ENCODE results near the gene TPMT.

The TPMT gene

DNA sequence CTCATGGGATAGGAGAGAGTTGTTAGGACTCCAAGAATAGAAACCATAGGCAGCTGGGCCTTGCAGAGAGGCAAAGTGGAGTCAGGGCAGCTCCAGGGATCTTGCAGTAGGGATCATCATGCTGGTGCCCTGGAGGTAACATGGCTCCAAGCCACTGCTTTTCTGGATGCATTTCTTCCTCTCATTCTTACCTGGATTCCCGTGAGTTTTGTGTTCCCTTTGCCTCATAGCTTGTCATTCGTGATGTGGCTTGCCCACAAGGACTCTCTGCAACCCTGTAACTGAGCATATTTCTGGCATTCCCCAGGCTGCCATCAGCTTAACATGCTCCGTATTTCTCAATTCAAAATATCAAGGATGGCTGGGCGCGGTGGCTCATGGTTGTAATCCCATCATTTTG, 37.7 kb downstream of the TPMT start:
- DNase-seq (ENCODE audit: low read depth) = no peak

DNA sequence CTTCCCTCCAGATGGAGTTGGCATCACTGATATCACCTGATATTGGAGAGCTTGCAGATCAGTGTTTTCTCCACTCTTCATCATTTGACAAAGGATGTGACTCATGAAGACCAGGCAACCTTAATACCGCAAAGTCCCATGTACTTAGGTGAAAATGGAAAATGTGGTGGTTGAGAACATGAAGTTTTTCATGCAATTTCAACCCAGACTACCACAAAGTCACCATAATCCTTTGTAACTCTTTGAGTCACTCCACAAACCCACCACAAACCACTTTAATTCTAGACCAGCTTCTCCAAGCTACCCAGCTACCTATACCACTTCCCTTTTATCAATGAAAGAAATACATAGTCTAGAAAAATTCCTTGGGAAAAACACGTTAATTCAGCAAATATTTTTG, 39.5 kb downstream of the TPMT start:
- peak; percentile 14 for DNase-seq (ENCODE audit: low read depth)

DNA sequence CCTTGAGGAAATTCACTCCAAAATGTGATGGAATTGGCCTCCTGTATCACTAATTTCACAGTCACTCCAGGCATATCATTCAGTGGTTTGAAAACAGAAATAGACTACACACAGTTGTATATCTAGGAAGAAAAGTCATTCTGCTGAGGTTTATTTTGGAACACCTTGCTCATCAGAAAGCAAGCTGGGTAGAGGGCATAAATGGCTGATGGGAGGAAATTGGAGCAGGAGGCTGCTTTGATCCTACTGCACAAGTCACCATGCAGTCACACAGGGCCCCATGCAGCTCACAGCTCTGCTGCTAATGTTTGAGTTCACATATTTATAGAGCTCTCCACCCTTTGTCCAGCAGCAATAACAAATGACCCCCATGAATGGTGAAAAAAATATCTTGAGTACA, 44.7 kb downstream of the TPMT start:
- DNase-seq (ENCODE audit: low read depth) = no peak

DNA sequence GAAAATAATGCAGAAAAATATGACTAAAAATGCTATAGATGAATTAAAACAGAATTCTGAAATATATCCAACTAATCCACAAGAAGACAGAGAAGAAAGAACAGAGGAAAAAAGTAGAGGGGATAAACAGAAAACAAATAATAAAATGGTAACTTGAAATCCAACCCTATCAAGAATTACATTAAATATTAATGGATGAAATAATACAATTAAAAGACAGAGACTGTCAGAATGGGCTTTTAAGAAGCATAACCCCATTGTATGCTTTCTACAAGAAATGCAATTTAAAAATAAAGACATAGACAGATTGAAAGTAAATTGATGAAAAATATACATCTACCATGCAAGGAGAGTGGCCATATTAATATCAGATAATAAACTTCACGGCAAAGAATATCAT, 47.8 kb downstream of the TPMT start:
- no peak for DNase-seq (ENCODE audit: low read depth)

DNA sequence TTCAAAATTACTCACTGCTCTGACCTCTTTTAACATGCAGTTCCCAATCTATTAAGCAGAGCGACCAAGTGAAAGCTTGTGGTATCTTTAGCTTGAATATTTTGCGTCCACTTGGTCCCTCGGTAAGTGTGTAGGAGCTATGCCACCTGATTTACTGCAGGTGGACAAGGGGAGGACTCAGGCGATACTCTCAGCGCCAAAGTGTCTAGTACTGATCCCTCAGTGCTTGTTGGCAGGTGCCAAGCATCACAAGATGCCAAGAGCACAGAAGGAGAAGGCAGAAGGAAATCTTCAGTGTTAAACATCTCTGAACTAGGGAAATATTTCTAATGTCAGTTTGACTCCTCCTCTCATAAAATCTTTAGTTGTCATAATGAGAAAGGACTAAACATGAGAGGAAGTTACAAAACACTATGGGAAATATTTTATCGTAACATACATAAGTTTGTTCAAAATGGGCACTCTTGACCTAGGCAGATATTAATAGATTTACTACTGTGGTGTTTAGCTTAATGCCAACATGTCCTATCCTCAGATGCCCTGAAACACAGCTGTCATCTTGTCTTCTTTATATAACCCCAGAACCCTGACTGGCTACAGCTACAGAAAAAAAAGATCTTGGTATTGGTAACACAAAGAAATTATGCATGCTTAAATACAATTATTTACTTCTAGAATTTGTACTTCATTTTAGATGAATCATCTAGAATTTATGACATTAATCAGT, 51.9 kb downstream of the TPMT start:
- no peak for DNase-seq (ENCODE audit: low read depth)

DNA sequence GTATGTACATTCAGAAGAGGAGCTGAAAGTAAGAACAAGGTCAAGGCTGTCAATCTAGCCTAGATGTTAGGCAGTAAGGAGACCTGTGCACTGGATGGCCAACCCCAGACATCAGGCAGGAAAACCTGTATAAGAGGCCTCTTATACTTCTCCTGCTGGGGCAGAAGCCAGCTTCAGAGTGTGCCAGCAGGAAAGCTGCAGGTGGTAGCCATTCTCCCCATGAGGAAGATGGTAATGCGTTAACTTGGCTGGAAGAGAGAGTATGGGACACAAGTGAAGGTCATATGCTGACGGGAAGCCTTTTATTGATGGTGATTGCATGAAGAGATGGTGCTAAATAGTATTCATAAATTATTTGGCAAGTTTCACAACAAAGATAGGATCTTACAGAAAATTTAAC, 53.0 kb downstream of the TPMT start:
- no peak for DNase-seq (ENCODE audit: low read depth)

DNA sequence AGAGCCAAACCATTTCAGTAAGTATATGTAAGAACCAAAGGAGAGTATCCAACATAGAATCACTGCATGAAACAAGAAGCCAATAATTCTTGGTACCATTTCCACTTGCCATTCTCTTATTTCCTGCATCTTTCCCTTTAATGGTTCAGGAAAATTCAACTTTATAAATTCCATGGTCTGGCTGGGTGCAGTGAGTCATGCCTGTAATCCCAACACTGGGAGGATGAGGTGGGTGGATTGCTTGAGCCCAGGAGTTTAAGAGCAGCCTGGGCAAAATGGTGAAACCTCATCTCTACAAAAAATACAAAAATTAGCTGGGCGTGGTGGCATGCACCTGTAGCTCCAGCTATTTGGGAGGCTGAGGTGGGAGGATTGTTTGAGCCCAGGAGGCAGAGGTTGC, 53.6 kb downstream of the TPMT start:
- peak; percentile 61 for DNase-seq (ENCODE audit: low read depth)

DNA sequence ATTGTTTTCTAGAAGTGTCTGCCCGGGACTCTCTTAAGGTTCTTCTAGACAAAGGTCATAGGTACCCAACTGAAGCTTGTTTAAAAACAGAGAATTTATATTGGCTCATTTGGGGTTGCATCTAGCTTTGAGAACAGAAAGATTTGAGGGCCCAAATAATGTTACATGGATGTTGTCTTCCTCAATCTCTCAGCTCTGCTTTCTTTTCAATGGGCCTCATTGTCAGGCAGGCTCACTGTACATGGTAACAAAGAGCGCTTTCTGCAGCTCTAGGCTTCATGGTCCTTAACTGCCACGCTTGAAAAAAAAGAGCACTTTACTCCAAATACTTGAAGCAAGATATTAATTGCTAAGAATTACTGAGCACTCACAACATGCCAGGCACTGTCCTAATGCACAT, 54.6 kb downstream of the TPMT start:
- DNase-seq (ENCODE audit: low read depth) = no peak

DNA sequence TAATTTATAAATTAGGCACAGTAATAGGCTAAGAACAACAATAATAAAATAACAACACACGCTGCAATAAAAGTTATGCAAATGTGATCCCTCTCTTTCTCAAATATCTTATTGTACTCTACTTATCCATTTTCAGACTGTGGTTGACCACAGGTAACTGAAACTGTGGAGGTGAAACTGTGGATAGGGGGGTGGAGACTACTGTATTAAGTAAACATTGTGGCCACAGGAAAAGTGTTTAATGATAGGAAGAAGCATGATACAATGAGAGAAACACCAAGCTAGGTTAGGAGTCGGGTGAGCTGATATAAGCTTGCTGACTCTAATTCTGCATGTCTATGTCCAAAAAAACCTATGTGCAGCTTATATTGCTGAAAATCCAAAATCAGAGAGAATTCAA, 55.4 kb downstream of the TPMT start:
- no peak for DNase-seq (ENCODE audit: low read depth)

DNA sequence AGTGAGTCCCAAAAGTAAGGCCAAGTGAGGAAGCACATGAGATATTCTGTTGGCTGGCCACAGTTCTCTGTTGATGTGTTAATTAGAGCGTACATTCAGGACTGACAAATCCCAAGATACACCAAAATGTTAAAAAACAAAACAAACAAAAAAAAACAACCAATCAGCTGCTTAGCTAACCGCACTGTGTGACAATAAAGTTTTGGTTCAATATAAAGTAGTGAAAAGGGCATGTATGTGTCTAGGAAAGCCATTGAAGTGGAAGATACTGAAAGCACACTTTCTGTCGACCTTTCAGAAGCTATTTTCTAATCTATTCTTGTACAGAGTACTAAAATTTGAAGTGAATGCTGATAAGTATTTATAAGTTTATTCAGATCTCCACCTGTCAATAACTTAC, 58.5 kb downstream of the TPMT start:
- DNase-seq (ENCODE audit: low read depth) = no peak

DNA sequence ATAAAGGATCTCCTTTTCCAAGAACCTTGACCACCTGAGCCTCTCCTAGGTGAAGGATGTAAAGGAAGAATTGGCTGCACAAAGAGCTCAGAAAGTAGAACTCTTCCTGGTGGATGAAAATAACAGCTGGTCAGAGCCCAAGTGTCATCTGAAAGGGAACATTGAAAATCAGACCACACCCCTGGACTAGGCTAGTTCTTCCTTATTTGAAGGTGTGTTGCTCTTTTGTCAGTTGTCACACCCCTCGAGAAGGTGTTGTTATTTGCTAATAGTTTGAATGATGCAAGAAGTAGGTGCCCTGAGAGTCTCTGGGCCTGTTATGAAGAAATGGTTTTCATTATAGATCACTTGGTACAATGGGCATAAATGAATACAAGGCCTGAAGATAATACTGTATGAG, 63.5 kb downstream of the TPMT start:
- DNase-seq (ENCODE audit: low read depth) = no peak

DNA sequence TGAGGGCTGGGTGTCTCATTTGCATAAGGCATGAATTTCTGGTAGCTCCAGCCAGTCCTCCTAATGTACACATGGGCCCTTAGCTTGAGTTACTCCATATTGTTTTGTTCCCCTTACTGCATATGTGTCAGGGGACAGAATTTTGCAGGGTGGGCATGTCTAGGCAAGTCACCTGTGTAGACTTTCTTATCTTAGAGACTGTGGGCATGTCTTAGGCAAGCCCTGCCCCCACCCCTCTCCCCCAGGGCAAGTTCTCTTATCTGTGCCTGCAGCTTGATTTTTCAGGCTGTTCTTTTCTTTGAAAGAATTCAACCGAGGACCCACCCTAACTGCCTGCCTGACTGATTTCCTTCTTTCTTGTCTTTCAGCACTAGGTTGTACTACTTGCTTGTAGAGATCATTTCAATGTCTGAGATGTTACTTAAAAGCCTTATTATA, 64.5 kb downstream of the TPMT start:
- no peak for DNase-seq (ENCODE audit: low read depth)

DNA sequence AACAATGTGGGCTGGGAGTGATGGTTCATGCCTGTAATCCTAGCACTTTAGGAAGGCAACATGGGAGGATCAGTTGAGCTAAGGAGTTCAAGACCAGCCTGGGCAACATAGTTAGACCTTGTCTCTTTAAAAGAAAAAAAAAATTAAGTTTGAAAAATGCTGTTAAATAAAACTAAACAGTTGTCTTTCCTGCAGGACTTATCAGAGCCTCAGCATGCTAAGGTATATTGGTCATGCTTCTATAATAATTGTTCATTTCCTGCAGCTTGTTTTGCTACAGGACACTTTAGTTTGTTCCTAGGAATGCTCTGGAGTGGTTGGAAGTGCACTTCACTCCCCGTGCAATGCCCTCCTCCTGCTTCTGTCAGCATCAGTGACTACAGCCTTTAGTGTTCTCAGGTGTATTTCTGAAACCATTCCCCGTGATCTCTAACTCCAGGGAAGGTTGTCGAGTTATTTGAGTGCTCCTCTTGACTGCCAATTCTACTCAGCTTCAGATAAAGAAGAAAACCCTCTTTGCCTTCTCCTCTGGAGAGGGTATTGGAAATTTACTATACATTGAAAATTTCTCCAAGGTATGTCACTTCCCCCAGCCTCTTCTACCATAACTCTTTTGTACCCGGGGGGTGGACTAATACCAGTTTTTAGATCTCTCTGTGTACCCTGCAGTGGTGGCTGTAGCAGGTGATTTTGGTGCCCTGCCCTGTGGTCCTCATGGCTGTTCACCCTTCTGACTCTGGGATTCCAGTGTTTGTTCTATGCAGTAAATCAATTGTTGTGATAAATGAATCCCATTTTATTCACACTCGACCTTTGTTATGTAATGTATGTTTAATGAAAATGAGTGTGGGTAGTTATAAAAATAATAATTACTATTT, 66.2 kb downstream of the TPMT start:
- DNase-seq (ENCODE audit: low read depth) = no peak

DNA sequence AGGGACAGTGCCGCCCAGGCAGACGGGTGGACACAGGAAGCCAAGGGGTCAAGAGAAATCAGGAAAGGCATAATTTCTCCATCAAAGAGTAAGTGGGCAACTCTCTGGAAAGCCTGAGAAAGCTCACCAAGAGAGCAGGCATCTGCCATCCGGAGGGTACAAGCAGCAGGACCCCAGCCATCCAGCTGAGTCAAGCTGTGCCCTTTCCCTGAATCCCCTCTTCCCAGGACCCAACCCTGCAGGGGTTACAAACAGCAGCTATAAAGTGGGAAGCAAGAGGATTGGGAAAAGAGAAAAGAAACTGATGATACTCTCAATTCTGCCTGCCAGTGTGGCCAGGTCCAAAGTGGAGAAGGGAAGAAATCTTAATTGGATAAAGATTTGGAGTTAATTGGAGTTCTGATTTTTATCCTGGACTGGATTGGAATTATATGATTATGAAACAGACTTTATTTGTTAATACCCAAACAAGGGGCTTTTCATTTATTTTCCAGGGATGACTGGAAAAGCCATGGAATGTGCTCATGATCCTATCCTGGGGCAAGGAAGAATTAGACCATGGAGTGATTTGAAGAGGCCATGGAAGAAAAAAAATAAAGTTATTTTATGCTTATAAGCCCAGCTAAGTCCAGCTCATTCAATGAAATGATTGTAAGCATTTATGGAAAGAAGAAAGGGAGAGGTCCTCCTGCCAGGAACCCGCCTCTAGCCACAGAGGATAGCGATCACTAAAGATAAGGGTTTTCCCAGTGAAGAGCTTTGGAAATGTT, 67.3 kb downstream of the TPMT start:
- no peak for DNase-seq (ENCODE audit: low read depth)

DNA sequence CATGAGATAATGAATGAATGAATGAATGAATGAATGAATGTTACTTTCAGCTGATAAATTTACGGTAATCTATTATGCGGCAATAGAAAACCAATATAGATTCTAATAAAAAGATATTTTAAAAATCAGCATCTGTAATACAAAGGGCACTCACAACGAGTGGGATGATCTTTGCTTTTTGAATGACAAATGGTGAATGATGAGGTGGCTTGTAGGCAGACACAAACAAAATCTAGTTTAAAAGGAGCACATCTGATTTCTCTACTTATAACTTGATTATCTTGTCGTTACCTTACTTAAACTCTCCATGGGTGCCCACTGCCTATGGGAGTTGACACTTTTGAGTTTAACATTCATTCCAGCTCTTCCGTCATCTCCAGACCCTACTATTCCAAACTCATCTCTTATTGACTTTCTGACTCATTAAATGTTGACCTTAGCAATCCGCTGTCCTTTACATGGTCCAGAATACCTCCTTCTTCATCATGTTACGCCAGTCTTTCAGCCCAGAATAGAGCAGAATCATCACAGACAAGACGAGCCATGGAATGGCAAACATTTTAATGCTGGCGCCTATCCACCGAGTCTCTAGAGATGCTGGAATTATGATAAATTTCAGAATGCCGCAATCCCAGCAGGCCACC, 73.7 kb downstream of the TPMT start:
- no peak for DNase-seq (ENCODE audit: low read depth)

DNA sequence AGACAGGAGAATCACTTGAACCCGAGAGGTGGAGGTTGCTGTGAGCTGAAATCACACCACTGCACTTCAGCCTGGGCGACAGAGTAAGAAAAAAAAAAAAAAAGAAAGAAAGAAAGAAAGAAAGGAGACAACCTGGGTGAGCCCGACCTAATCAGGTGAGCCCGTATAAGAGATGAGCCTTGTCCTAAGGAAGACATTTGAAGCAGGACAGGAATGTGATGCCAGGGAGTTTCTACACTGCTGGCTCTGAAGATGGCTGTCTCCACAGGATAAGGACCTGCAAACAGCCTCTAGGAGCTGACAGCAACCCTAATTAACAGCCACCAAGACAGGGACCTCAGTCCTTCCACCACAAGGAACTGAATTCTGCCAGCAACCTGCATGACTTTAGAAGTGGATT, 74.3 kb downstream of the TPMT start:
- DNase-seq (ENCODE audit: low read depth) = no peak

DNA sequence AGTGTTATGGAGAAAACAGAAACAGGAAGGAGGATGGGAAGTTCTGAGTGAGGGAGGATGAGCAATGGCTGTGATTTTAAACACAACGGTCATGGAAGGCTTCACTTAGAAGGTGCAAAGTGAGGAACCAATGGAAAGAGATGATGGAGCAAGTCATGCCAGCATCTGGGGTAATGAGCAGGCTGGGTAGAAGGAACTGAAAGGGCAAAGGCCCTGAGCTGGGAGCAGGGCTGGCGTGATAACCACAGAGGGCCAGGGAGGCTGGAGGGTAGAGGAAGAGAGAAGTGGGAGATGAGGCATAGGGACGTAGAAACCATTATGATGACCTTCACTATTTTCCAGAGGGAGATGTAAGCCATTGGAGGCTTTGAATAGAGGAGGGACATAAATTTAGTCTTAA, 76.0 kb downstream of the TPMT start:
- DNase-seq (ENCODE audit: low read depth) = no peak
